ENCODE results near the gene MAP1B.

Gene MAP1B

DNA sequence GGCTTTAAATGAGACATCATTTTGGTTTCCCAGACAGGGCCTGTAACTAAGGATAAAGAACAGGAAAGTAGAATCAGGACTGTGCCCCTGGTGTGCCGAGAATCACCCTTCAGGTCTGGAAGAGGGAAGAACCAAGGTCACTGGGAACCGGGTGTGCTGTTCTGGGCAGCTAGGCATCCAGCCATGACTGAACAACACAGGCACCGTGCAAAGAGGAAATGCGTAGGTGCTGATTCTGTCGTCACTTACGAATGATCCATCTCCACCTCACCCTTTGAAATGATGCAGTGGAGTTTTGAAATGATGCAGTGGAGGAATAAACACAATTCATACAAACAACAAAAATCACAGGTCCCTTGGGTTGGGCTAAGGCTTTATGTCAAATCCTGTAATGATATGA lies 64.4 kb downstream of the MAP1B start:
- Histone ChIP-seq H3K79me2 (ENCODE audit: insufficient read depth, low read length) (no peaks in the 10 kb centered on the region), H3K27ac (ENCODE audit: low read length) (no peak overlapping the region), H3K4me2 (ENCODE audit: insufficient read depth, low read length) (no peak overlapping the region)

DNA sequence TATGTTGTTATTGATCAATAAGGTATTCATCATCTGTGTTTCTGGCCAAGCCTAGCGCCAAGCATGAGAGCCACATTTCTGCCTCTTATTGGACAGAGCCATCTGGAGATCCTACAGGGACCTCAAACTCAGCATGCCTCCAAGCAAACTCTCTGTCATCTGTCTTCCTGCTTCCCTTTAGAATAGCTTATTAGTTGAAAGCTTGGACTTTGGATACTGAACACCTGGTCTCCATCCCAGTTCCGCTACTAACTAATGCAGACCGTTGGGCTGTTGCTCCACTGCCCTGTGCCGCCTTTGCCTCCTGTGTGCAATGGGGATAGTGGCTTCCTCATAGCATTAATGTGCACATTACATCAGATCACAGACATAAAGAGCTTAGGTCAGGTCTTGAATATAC lies 65.5 kb downstream of the MAP1B start:
- no peak for DNase-seq
- Histone ChIP-seq H3K9ac (ENCODE audit: low read depth, low read length) (no peak overlapping the region), H3K79me2 (ENCODE audit: insufficient read depth, low read length) (no peaks in the 10 kb centered on the region), H3K9me3 (ENCODE audit: insufficient read depth, low read length, severe bottlenecking) (no peaks in the 10 kb centered on the region), H2AFZ (ENCODE audit: low read depth, low read length) (no peak overlapping the region), H3K4me1 (ENCODE audit: insufficient read depth, low read length) (no peaks in the 10 kb centered on the region), H3K36me3 (ENCODE audit: insufficient read depth, low read length) (no peaks in the 10 kb centered on the region), H3K4me3 (ENCODE audit: low read depth in 1 of 2, low read length in 2 of 2) (no peak overlapping the region), H3K27ac (ENCODE audit: low read length) (no peak overlapping the region), H3K27me3 (ENCODE audit: insufficient read depth, low read length, poor library complexity) (peaks cover 27% of the 10 kb centered on the region), H4K20me1 (ENCODE audit: insufficient read depth, low read length) (no peaks in the 10 kb centered on the region), H3K4me2 (ENCODE audit: insufficient read depth, low read length) (no peak overlapping the region)
- TF ChIP-seq, protein P1, sequence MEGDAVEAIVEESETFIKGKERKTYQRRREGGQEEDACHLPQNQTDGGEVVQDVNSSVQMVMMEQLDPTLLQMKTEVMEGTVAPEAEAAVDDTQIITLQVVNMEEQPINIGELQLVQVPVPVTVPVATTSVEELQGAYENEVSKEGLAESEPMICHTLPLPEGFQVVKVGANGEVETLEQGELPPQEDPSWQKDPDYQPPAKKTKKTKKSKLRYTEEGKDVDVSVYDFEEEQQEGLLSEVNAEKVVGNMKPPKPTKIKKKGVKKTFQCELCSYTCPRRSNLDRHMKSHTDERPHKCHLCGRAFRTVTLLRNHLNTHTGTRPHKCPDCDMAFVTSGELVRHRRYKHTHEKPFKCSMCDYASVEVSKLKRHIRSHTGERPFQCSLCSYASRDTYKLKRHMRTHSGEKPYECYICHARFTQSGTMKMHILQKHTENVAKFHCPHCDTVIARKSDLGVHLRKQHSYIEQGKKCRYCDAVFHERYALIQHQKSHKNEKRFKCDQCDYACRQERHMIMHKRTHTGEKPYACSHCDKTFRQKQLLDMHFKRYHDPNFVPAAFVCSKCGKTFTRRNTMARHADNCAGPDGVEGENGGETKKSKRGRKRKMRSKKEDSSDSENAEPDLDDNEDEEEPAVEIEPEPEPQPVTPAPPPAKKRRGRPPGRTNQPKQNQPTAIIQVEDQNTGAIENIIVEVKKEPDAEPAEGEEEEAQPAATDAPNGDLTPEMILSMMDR (IDR thresholded peaks at IDR 0.05; ENCODE audit: borderline replicate concordance, extremely low read depth, low read length, poor library complexity, severe bottlenecking) = no peak
- no peak for TF ChIP-seq EZH2 (IDR thresholded peaks at IDR 0.05; ENCODE audit: borderline replicate concordance, low read depth, low read length, severe bottlenecking)
- ATAC-seq (ENCODE audit: insufficient read depth, low read depth) = no peak

More for the DNA sequence above, 64.4 kb downstream of the MAP1B start:
- Histone ChIP-seq H4K20me1 (ENCODE audit: insufficient read depth, low read length) (no peaks in the 10 kb centered on the region), H3K9me3 (ENCODE audit: insufficient read depth, low read length, severe bottlenecking) (no peaks in the 10 kb centered on the region), H3K27me3 (ENCODE audit: insufficient read depth, low read length, poor library complexity) (peaks cover 33% of the 10 kb centered on the region), H3K36me3 (ENCODE audit: insufficient read depth, low read length) (no peaks in the 10 kb centered on the region), H3K4me3 (ENCODE audit: low read depth in 1 of 2, low read length in 2 of 2) (no peak overlapping the region), H3K9ac (ENCODE audit: low read depth, low read length) (no peak overlapping the region), H3K4me1 (ENCODE audit: insufficient read depth, low read length) (no peaks in the 10 kb centered on the region), H2AFZ (ENCODE audit: low read depth, low read length) (no peak overlapping the region)
- TF ChIP-seq, protein P1 (IDR thresholded peaks at IDR 0.05; ENCODE audit: borderline replicate concordance, extremely low read depth, low read length, poor library complexity, severe bottlenecking) = no peak
- TF ChIP-seq EZH2 (IDR thresholded peaks at IDR 0.05; ENCODE audit: borderline replicate concordance, low read depth, low read length, severe bottlenecking) = no peak
- DNase-seq = no peak
- no peak for ATAC-seq (ENCODE audit: insufficient read depth, low read depth)

DNA sequence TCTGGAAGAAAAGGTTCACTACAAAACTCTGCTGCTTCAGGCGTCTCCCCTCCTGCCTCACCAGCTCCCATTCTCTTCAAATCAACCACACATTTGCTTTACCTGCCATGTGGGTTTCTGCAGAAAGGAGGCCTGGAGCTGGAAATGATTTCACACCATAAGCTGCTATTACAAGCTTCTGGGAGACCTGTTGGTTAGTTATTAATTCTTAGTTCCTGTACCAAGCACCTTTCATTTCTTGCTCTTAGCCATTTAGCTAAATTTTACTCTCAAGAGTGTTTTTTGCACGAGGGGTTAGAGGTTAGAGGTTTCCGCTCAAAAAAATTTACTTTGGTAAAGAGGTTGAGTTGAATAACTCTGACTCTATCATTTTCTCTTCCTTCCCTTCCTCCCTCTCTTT lies 70.3 kb downstream of the MAP1B start:
- Histone ChIP-seq H3K9ac (ENCODE audit: low read depth, low read length) (no peak overlapping the region), H3K9me3 (ENCODE audit: insufficient read depth, low read length, severe bottlenecking) (no peaks in the 10 kb centered on the region), H3K27me3 (ENCODE audit: insufficient read depth, low read length, poor library complexity) (peaks cover 20% of the 10 kb centered on the region), H3K4me1 (ENCODE audit: insufficient read depth, low read length) (no peaks in the 10 kb centered on the region), H3K27ac (ENCODE audit: low read length) (no peak overlapping the region), H3K4me3 (ENCODE audit: low read depth in 1 of 2, low read length in 2 of 2) (no peak overlapping the region), H3K79me2 (ENCODE audit: insufficient read depth, low read length) (no peaks in the 10 kb centered on the region), H3K4me2 (ENCODE audit: insufficient read depth, low read length) (no peak overlapping the region), H3K36me3 (ENCODE audit: insufficient read depth, low read length) (no peaks in the 10 kb centered on the region), H4K20me1 (ENCODE audit: insufficient read depth, low read length) (no peaks in the 10 kb centered on the region), H2AFZ (ENCODE audit: low read depth, low read length) (no peak overlapping the region)
- ATAC-seq (ENCODE audit: insufficient read depth, low read depth) (no peak), DNase-seq (no peak)
- TF ChIP-seq EZH2 (IDR thresholded peaks at IDR 0.05; ENCODE audit: borderline replicate concordance, low read depth, low read length, severe bottlenecking) = no peak
- TF ChIP-seq, protein P1 (IDR thresholded peaks at IDR 0.05; ENCODE audit: borderline replicate concordance, extremely low read depth, low read length, poor library complexity, severe bottlenecking) = no peak
